Loucy (cell line): ENCODE measurements around the gene NCOA7.

Experiments
- H2AFZ ChIP-seq: fragments of 200-600 bp; sonication (generic); 2 replicates; pipeline ENCODE4 v1.6.0; 2016; ENCODE audit warnings: antibody characterized with exemption, mild to moderate bottlenecking, low read length, moderate library complexity
- H3F3A ChIP-seq: fragments of 200-600 bp; 2 replicates; pipeline ENCODE4 v1.6.0; 2016; ENCODE audit warnings: antibody characterized with exemption, low read depth, mild to moderate bottlenecking
- H3K27me3 ChIP-seq: fragments of 200-600 bp; sonication (generic); 2 replicates; pipeline ENCODE4 v1.6.1; 2014; ENCODE audit warnings: low read length, mild to moderate bottlenecking; ENCODE audit not compliant: insufficient read depth, poor library complexity, severe bottlenecking
- H3K36me3 ChIP-seq: fragments of 200-600 bp; sonication (generic); 2 replicates; pipeline ENCODE4 v1.6.1; 2016; ENCODE audit warnings: low read length; ENCODE audit not compliant: insufficient read depth
- H3K4me1 ChIP-seq: fragments of 200-600 bp; sonication (generic); 2 replicates; pipeline ENCODE4 v1.5.1; 2014; ENCODE audit warnings: low read length, mild to moderate bottlenecking; ENCODE audit not compliant: insufficient read depth, poor library complexity, severe bottlenecking
- H3K4me2 ChIP-seq: fragments of 200-600 bp; sonication (generic); 2 replicates; pipeline ENCODE4 v1.6.0; 2014; ENCODE audit warnings: antibody characterized with exemption, low read length, low read depth, mild to moderate bottlenecking; ENCODE audit not compliant: poor library complexity, severe bottlenecking
- H3K4me3 ChIP-seq: fragments of 200-600 bp; sonication (generic); 2 replicates; pipeline ENCODE4 v1.5.1; 2014; ENCODE audit warnings: low read length, mild to moderate bottlenecking, mixed read lengths; ENCODE audit not compliant: poor library complexity, severe bottlenecking
- H3K79me2 ChIP-seq: fragments of 200-600 bp; sonication (generic); 2 replicates; pipeline ENCODE4 v1.6.1; 2014; ENCODE audit warnings: low read length; ENCODE audit not compliant: insufficient read depth
- H3K9ac ChIP-seq: fragments of 200-600 bp; sonication (generic); 2 replicates; pipeline ENCODE4 v1.6.0; 2014; ENCODE audit warnings: mild to moderate bottlenecking, low read depth, low read length, moderate library complexity; ENCODE audit not compliant: poor library complexity, severe bottlenecking
- H3K9me2 ChIP-seq: fragments of 200-600 bp; sonication (generic); replicated peaks from 2 replicates; pipeline ENCODE4 v1.6.1; 2016; ENCODE audit warnings: low read depth, low read length, mixed read lengths
- H3K9me3 ChIP-seq: fragments of 200-600 bp; sonication (generic); 2 replicates; pipeline ENCODE4 v1.6.1; 2014; ENCODE audit warnings: mild to moderate bottlenecking, antibody characterized with exemption, low read length, low read depth; ENCODE audit not compliant: insufficient read depth
- H4K20me1 ChIP-seq: fragments of 200-600 bp; sonication (generic); 2 replicates; pipeline ENCODE4 v1.6.0; 2014; ENCODE audit warnings: antibody characterized with exemption, low read length, mild to moderate bottlenecking; ENCODE audit not compliant: insufficient read depth, poor library complexity, severe bottlenecking
- EZH2phosphoT487 ChIP-seq: fragments of 200-600 bp; IDR thresholded peaks from 2 replicates; pipeline ENCODE4 v1.6.1; 2018; ENCODE audit warnings: antibody characterized with exemption, mild to moderate bottlenecking, moderate library complexity, borderline replicate concordance
- TF ChIP-seq, protein P1 (sequence below): fragments of 200-600 bp; sonication (generic); conservative IDR thresholded peaks from 2 replicates; pipeline ENCODE4 v1.5.1; 2014; ENCODE audit warnings: mild to moderate bottlenecking, antibody characterized with exemption, low read length

NCOA7 gene

DNA sequence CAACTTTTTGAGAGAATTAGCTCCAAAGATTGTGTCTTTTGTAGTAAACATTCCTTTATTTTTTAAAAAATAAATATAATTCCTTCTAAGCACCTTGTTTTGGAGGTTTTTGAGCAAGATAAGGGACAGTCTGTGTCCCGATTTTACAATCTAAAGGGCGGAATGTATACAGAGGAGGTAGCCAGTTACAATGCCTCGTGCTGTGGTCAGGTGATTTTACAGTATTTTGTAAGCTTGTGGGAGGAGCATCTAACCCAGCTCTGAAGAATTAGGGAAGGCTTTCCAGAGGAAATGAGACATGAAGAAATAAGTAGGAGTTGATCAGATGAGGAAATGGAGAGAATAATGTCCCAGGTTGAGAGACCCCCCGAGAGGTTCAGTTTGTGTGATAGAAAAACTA is 167.1 kb downstream of the NCOA7 start:
- peaks cover 50% of the 10 kb centered on the region for H3K79me2 ChIP-seq
- no peaks in the 10 kb centered on the region for H3K9me2 ChIP-seq
- no peaks in the 10 kb centered on the region for H3K9me3 ChIP-seq
- H3K4me2 ChIP-seq: peak overlapping the region; percentile 95
- H3K9ac ChIP-seq: peak overlapping the region; percentile 91
- peak overlapping the region; percentile 93 for H3K4me3 ChIP-seq
- H3K36me3 ChIP-seq: no peaks in the 10 kb centered on the region
- TF ChIP-seq, protein P1, sequence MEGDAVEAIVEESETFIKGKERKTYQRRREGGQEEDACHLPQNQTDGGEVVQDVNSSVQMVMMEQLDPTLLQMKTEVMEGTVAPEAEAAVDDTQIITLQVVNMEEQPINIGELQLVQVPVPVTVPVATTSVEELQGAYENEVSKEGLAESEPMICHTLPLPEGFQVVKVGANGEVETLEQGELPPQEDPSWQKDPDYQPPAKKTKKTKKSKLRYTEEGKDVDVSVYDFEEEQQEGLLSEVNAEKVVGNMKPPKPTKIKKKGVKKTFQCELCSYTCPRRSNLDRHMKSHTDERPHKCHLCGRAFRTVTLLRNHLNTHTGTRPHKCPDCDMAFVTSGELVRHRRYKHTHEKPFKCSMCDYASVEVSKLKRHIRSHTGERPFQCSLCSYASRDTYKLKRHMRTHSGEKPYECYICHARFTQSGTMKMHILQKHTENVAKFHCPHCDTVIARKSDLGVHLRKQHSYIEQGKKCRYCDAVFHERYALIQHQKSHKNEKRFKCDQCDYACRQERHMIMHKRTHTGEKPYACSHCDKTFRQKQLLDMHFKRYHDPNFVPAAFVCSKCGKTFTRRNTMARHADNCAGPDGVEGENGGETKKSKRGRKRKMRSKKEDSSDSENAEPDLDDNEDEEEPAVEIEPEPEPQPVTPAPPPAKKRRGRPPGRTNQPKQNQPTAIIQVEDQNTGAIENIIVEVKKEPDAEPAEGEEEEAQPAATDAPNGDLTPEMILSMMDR: no peak
- no peak for TF ChIP-seq EZH2phosphoT487
- peaks cover 31% of the 10 kb centered on the region for H3K4me1 ChIP-seq
- H3K27me3 ChIP-seq: no peaks in the 10 kb centered on the region
- H3F3A ChIP-seq: no peaks in the 10 kb centered on the region
- peak overlapping the region; percentile 95 for H2AFZ ChIP-seq
- peaks cover 11% of the 10 kb centered on the region for H4K20me1 ChIP-seq

GRCh38 chr6:125959041-125959440 is 168.3 kb downstream of the NCOA7 start:
- Histone ChIP-seq H3K27me3 (no peaks in the 10 kb centered on the region), H3K36me3 (no peaks in the 10 kb centered on the region), H3K9ac (peak overlapping the region; percentile 91), H3K4me2 (peak overlapping the region; percentile 95), H3K4me1 (peaks cover 36% of the 10 kb centered on the region), H3F3A (no peaks in the 10 kb centered on the region), H2AFZ (no peak overlapping the region), H3K79me2 (peaks cover 60% of the 10 kb centered on the region), H3K9me2 (no peaks in the 10 kb centered on the region), H4K20me1 (peaks cover 11% of the 10 kb centered on the region), H3K4me3 (peak overlapping the region; percentile 93), H3K9me3 (no peaks in the 10 kb centered on the region)
- TF ChIP-seq, protein P1: no peak
- TF ChIP-seq EZH2phosphoT487: no peak

DNA sequence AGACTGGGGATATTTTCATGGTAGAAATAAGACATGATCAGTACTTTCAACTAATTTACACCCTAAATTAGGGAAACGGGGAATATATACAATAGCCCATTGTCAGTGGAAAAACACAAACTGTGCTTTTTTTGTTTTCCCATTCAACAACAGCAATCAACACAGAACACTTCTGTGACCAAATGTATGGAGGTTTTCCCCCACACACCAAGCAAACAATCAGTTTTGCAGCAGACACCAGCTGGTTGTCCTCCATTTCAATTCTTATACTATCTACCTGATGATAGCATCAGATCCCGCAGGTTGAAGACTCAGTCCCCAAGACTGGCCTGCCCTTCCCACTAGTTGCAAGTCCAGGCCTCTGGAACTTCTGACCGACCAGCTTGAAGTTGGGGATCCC is 170.4 kb downstream of the NCOA7 start:
- Histone ChIP-seq H4K20me1 (peaks cover 11% of the 10 kb centered on the region), H3K27me3 (no peaks in the 10 kb centered on the region), H3K4me1 (peaks cover 42% of the 10 kb centered on the region), H2AFZ (no peak overlapping the region), H3K4me3 (no peak overlapping the region), H3K36me3 (no peaks in the 10 kb centered on the region), H3K9ac (peak overlapping the region; percentile 32), H3K4me2 (peak overlapping the region; percentile 43), H3K9me2 (no peaks in the 10 kb centered on the region), H3F3A (no peaks in the 10 kb centered on the region), H3K79me2 (peaks cover 74% of the 10 kb centered on the region), H3K9me3 (no peaks in the 10 kb centered on the region)
- TF ChIP-seq, protein P1: no peak
- TF ChIP-seq EZH2phosphoT487: no peak
